Measurements from ENCODE around the gene COL5A3. TPM values are rescaled to one million over a fixed set of nuclear protein-coding genes. Genes with fewer than 3 reads are reported as not detected.
A peak's percentile ranks its signal among the peaks of the same experiment; 100 is the strongest.
"Not testable (repeated sequence)": the region's sequence is repeated elsewhere in the genome, so short reads cannot be mapped to it uniquely, and the experiment has no call there.

COL5A3 gene
- total RNA-seq, 6 donors from 2014 or later, result 1.3 to 31.4 (median 11.2) TPM

GRCh38 chr19:9958379-9958821 lies 51.9 kb downstream of the COL5A3 start:
- Histone ChIP-seq H3K4me1 (no peaks in the 10 kb centered on the region), H3K27ac (no peak overlapping the region), H3K27me3 (no peaks in the 10 kb centered on the region), H3K36me3 (no peaks in the 10 kb centered on the region), H3K4me3 (no peak overlapping the region), H3K9me3 (no peaks in the 10 kb centered on the region)
- TF ChIP-seq EP300 (IDR thresholded peaks at IDR 0.05), result no peak
- no peak for TF ChIP-seq CTCF (IDR thresholded peaks at IDR 0.05)
- no peak for TF ChIP-seq POLR2A (IDR thresholded peaks at IDR 0.05)
- no peak for TF ChIP-seq POLR2AphosphoS5 (IDR thresholded peaks at IDR 0.05)
- DNase-seq (no peak), ATAC-seq (ENCODE audit: low FRiP score in 2 of 2) (no peak)
- 79 to 83% methylated on average over 1 of the region's 1 CpG for WGBS, 2 donors

- no peak for TF ChIP-seq EP300 (IDR thresholded peaks at IDR 0.05)
- no peak for TF ChIP-seq POLR2A (IDR thresholded peaks at IDR 0.05)
- no peak for TF ChIP-seq POLR2AphosphoS5 (IDR thresholded peaks at IDR 0.05)
- no peak for TF ChIP-seq CTCF (IDR thresholded peaks at IDR 0.05)
- no peak for DNase-seq
- H3K9me3 ChIP-seq, result no peaks in the 10 kb centered on the region
- H3K4me1 ChIP-seq, result no peaks in the 10 kb centered on the region
- H3K4me3 ChIP-seq, result no peak overlapping the region
- H3K27me3 ChIP-seq, result no peaks in the 10 kb centered on the region
- 71 to 72% methylated on average over 3 of the region's 3 CpGs for WGBS, 2 donors
- no peak overlapping the region for H3K27ac ChIP-seq
- no peak for ATAC-seq (ENCODE audit: low FRiP score in 2 of 2)
- H3K36me3 ChIP-seq, result no peaks in the 10 kb centered on the region
Measured at GRCh38 chr19:9956956-9957355, 53.3 kb downstream of the COL5A3 start.

GRCh38 chr19:9953802-9954542 lies 56.3 kb downstream of the COL5A3 start:
- H3K27me3 ChIP-seq, result no peaks in the 10 kb centered on the region
- DNase-seq, result no peak
- no peaks in the 10 kb centered on the region for H3K9me3 ChIP-seq
- H3K27ac ChIP-seq, result no peak overlapping the region
- H3K4me3 ChIP-seq, result no peak overlapping the region
- H3K4me1 ChIP-seq, result no peaks in the 10 kb centered on the region
- 61 to 72% methylated on average over 15 to 18 of the region's 18 CpGs for WGBS, 2 donors
- H3K36me3 ChIP-seq, result no peaks in the 10 kb centered on the region
- ATAC-seq (ENCODE audit: low FRiP score in 2 of 2), result no peak
- TF ChIP-seq CTCF (IDR thresholded peaks at IDR 0.05) (no peak), POLR2AphosphoS5 (IDR thresholded peaks at IDR 0.05) (no peak), POLR2A (IDR thresholded peaks at IDR 0.05) (no peak), EP300 (IDR thresholded peaks at IDR 0.05) (no peak)

GRCh38 chr19:9952276-9952675 lies 58.0 kb downstream of the COL5A3 start:
- ATAC-seq (ENCODE audit: low FRiP score in 2 of 2) (no peak), DNase-seq (no peak)
- H3K36me3 ChIP-seq, result no peaks in the 10 kb centered on the region
- H3K4me3 ChIP-seq, result no peak overlapping the region
- WGBS, 2 donors, result 59 to 73% methylated on average over 5 of the region's 5 CpGs
- H3K9me3 ChIP-seq, result no peaks in the 10 kb centered on the region
- no peak for TF ChIP-seq POLR2A (IDR thresholded peaks at IDR 0.05)
- no peak for TF ChIP-seq CTCF (IDR thresholded peaks at IDR 0.05)
- no peak for TF ChIP-seq EP300 (IDR thresholded peaks at IDR 0.05)
- no peak overlapping the region for H3K27ac ChIP-seq
- no peaks in the 10 kb centered on the region for H3K27me3 ChIP-seq
- H3K4me1 ChIP-seq, result no peaks in the 10 kb centered on the region

GRCh38 chr19:9947441-9947840 lies 62.9 kb downstream of the COL5A3 start:
- no peak for TF ChIP-seq POLR2A (IDR thresholded peaks at IDR 0.05)
- WGBS, 2 donors, result 65 to 66% methylated on average over 4 of the region's 4 CpGs
- peaks cover 0 to under 1% (median 0%) of the 10 kb centered on the region in 4 donors for H3K9me3 ChIP-seq

GRCh38 chr19:9946528-9947125 lies 63.7 kb downstream of the COL5A3 start:
- H3K36me3 ChIP-seq; H3K4me1 ChIP-seq; ATAC-seq (ENCODE audit: low FRiP score in 2 of 2); H3K27me3 ChIP-seq; H3K9me3 ChIP-seq; H3K4me3 ChIP-seq; DNase-seq: not testable (repeated sequence)
- WGBS, 2 donors, result 82 to 87% methylated on average over 7 of the region's 7 CpGs
- peak overlapping the region in 1 of 4 donors; percentile 23 for H3K27ac ChIP-seq

More at GRCh38 chr19:9947441-9947840, 62.9 kb downstream of the COL5A3 start:
- DNase-seq (no peak), ATAC-seq (ENCODE audit: low FRiP score in 2 of 2) (no peak)
- Histone ChIP-seq H3K27me3 (no peaks in the 10 kb centered on the region), H3K36me3 (no peaks in the 10 kb centered on the region), H3K27ac (no peak overlapping the region), H3K4me1 (peaks cover 0 to 8% (median 0%) of the 10 kb centered on the region in 4 donors), H3K4me3 (no peak overlapping the region)

Measured in upper lobe of left lung (tissue), 6 donors.